AG09309 (cell line): ENCODE measurements around the gene QRICH2.

ENCODE experiments used
- DNase-seq: peaks from one replicate; pipeline ENCODE4 v3.0.0-alpha.2; 2010; ENCODE audit warnings: low read depth
- H3K4me3 ChIP-seq: 2 replicates; pipeline ENCODE4 v1.5.1; 2011; ENCODE audit warnings: mild to moderate bottlenecking, low read depth, low read length, moderate library complexity; ENCODE audit not compliant: control insufficient read depth
- TF ChIP-seq, protein P1 (sequence below): IDR thresholded peaks from 2 replicates; pipeline ENCODE4 v1.5.1; 2011; ENCODE audit warnings: mild to moderate bottlenecking, low read depth, low read length, inconsistent platforms; ENCODE audit not compliant: insufficient read depth, control insufficient read depth; ENCODE audit errors: missing control alignments

The QRICH2 gene

DNA sequence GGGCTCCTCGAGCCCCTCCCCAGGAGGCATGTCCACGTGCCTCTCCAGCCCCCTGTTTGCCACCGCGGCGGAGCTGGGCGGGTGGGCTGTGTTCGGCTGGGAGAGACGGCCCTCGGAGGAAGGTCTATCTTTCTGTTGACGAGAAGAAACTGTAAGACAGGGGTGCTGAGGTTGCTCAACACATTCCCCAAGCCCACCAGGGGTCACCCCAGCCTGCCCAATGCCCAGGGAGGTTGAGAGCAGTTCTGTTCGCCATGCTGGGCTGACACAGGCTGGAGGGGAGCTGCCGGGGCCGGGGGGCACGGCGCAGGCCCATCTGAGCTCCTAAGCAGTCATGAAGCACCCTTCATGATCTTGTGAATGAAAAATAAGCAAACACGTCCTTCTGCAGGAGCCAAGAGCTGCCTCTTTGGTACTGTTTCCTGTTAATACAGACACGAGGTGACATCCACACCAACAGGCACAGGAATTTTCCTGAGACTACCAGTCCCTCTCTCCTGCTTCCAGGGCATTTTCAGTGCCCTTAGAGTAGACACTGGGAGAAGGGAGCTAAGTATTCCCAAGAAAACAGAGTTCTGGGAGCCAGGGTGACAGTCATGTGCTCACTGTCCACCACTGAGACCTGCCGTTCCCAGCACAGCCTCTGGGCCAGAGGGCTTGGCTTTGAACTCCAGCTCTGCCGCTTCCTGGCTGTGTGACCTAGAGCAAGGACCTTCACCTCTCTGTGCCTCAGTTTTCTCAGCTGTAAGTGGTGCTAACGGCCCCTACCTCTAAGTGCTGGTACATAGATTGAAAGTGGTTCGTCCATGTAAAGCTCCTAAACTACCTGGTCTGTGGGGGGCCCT, 33.7 kb downstream of the QRICH2 start:
- TF ChIP-seq, protein P1, sequence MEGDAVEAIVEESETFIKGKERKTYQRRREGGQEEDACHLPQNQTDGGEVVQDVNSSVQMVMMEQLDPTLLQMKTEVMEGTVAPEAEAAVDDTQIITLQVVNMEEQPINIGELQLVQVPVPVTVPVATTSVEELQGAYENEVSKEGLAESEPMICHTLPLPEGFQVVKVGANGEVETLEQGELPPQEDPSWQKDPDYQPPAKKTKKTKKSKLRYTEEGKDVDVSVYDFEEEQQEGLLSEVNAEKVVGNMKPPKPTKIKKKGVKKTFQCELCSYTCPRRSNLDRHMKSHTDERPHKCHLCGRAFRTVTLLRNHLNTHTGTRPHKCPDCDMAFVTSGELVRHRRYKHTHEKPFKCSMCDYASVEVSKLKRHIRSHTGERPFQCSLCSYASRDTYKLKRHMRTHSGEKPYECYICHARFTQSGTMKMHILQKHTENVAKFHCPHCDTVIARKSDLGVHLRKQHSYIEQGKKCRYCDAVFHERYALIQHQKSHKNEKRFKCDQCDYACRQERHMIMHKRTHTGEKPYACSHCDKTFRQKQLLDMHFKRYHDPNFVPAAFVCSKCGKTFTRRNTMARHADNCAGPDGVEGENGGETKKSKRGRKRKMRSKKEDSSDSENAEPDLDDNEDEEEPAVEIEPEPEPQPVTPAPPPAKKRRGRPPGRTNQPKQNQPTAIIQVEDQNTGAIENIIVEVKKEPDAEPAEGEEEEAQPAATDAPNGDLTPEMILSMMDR, result no peak
- H3K4me3 ChIP-seq, result no peak overlapping the region
- no peak for DNase-seq

DNA sequence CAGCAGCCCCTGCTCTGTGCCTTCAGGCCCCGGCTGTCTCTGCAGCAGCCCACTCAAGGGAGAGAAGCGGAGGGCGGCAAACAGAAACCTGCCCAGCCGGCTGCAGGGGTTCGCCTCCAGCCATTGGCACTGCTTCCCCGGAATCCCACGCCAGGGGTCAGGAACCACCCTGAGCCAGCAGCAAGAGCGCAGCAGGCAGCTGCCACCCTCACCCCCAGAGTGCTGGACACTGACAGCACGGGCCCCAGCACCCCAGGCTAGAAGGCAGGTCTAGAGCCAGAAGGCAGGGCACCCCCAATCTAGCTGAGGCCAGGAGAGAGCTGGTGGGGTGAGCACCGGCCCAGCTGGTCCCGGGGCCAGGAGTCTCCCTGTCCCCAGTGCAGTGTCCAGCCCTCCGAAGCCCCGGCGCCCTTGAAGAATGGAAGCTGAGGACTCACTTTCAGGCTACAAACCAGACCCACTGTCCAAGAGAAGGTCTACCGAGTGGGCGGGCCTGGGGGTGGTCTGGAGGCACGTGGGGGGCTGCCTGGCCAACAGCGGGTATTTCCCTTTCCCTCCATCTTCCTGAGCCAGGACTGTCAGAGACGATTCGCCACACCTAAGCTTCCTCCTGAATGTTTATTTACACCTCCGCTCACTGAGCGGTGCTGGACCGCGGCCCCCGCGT, 34.5 kb downstream of the QRICH2 start:
- H3K4me3 ChIP-seq, result no peak overlapping the region
- TF ChIP-seq, protein P1, result no peak
- no peak for DNase-seq

DNA sequence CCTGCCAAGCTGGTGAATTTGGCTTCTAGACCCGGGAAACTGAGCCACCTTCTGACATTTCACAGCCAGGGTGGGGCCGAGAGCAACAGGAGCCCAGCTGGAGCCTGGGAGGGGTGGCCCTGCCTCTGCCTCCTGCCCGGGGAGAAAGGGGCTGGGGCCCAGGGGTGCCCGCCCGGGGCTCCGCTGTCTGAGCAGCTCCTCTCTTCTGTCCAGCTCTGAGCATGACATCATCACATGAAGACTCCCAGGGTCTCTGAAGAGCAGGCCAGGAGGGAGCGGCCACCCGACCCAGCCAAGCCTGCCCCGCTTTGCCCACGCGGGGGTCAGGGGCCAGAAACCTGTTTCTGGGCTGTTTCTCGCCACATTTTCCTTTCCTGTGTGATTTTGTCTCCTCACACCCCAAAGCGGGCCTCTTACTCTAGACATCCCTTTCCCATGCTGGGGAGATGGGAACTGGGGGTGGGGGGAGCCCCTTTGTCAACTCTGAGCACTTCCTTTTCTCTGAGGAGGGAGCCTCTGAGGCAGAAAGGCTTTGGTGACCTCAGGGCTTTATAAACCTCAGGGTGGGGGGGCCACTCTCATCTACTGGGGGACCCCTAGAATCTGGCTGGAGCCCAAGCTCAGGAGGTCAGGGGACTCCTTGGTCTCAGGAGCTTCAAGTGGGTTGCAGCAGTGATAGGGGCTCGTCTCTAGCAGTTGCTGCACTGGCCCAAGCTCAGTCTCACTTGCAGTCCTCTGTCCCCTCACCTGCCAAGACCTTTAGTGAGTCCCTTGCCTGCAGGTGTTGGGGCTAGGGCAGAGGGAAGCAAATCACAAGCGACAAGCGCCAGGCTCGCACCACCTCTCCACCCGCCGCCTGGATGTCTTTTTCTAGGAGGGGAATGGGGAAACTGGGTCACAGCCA, 35.3 kb downstream of the QRICH2 start:
- TF ChIP-seq, protein P1, result no peak
- H3K4me3 ChIP-seq, result no peak overlapping the region
- DNase-seq, result no peak

DNA sequence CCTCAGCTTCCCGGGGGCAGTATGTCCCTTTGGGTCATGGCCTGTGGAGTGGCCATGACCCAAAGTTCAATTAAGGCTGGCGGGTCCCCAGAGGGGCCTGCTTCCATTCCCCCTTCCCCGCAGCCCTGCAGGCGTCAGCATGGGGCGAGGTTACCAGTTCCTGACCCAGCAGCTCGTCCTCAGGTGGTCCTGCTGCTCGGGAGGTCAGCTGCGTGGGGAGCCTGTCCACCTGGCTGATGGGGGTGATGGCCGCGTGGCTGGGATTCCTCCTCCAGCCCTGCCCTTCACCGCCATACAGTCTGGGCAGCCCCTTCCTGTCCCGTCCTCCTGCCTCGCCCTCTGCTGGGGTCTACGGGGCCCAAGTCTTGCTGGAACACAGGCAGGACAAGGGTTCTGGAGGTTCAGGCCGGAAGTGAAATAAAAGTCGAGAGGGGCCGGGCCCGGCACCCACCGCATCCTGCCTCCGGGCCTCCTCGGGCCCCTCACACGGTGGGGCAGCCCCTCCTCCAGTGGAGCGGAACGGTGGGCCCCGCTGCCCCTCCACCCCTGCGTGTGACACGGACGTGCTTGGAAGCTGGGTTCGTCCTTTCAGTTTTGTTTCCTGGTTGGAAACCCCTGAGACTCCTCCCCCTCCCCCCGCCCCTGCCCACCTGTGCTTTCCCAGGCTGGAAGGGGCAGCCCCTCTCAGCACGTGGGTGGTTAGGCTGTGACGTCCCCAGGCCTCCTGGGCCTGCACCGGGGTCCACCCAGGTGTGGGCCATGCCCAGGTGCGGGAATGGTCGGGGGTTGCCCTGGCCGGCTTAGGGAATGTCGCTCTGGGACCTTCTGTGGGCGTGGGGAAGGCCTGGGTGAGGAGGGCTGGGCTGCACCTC, 36.2 kb downstream of the QRICH2 start:
- no peak for DNase-seq
- TF ChIP-seq, protein P1, result no peak
- H3K4me3 ChIP-seq, result no peak overlapping the region

DNA sequence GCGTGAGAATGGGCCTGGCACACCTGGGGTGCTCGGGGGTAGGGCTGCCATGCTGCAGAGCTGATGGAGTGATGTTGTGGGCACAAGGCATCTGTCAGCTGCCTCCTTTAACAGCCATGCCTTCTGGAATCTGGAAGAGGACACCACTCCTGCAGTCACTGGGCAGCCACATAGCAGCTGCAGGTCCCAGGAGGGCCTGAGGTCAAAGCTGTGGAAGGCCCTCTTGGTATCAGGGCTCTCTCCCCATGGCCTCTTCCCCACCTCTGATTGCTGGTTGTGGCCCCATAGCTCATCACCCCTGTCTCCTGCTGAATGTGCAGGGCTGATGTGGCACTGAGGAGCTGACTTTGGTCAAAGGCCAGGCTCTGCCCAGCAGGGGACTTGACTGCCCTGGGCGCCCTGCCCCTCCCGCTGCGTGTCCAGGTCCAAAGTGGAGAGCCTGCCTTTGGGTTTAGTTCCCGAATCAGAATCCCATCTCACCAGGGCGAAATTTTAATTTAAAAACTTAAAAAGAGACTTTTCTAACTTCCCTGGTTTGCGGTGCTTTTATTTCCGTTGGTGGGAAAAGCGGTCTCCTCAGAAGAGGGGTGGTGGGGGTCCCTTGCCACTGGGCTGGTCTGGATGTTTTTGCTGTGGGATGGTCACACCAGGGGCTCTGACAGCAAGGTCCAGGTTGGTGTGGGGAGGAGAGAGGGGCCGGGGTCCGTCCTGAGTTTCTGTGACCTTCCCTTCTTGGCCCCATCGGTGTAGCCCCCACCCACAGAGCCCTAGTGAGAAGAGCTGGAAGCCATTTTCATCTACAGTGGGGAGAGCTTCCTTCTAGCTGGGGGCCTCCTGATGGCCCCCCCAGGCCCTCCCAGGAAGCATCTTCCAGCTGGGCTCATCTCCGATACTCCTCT, 37.1 kb downstream of the QRICH2 start:
- DNase-seq, result no peak
- no peak overlapping the region for H3K4me3 ChIP-seq
- TF ChIP-seq, protein P1, result no peak
